H9 (cell line): ENCODE data around the gene MICB. TPM values are rescaled to one million over a fixed set of nuclear protein-coding genes. Genes with fewer than 3 reads are reported as not detected.

Source experiments
- DNase-seq: peaks from one replicate; pipeline ENCODE4 v3.0.0-alpha.2; 2017
- H2AFZ ChIP-seq: one replicate; pipeline ENCODE4 v1.6.1; 2013; ENCODE audit warnings: mild to moderate bottlenecking, low read length, control low read depth, moderate library complexity
- H2AK5ac ChIP-seq: 2 replicates; pipeline ENCODE4 v1.6.1; 2013; ENCODE audit warnings: low read length, control low read depth, mixed read lengths; ENCODE audit not compliant: insufficient read length
- H2BK120ac ChIP-seq: one replicate; pipeline ENCODE4 v1.6.1; 2013; ENCODE audit warnings: low read depth, mild to moderate bottlenecking, low read length, control low read depth, inconsistent platforms; ENCODE audit not compliant: poor library complexity, severe bottlenecking
- H2BK12ac ChIP-seq: 2 replicates; pipeline ENCODE4 v1.6.1; 2013; ENCODE audit warnings: low read length, control low read depth, mixed read lengths, low read depth; ENCODE audit not compliant: insufficient read length
- H2BK15ac ChIP-seq: 2 replicates; pipeline ENCODE4 v1.6.1; 2013; ENCODE audit warnings: low read depth, low read length, control low read depth
- H2BK20ac ChIP-seq: one replicate; pipeline ENCODE4 v1.6.1; 2013; ENCODE audit warnings: low read depth, mild to moderate bottlenecking, low read length, control low read depth, inconsistent platforms; ENCODE audit not compliant: poor library complexity, severe bottlenecking
- H2BK5ac ChIP-seq: 2 replicates; pipeline ENCODE4 v1.6.1; 2013; ENCODE audit warnings: low read length, control low read depth, mixed read lengths; ENCODE audit not compliant: insufficient read length
- H3K14ac ChIP-seq: 2 replicates; pipeline ENCODE4 v1.6.1; 2013; ENCODE audit warnings: low read length, control low read depth; ENCODE audit not compliant: insufficient read depth
- H3K18ac ChIP-seq: 2 replicates; pipeline ENCODE4 v1.6.1; 2013; ENCODE audit warnings: low read depth, mild to moderate bottlenecking, mixed read lengths, low read length, control low read depth; ENCODE audit not compliant: insufficient read length
- H3K23ac ChIP-seq: 2 replicates; pipeline ENCODE4 v1.6.1; 2013; ENCODE audit warnings: low read length, control low read depth, mixed read lengths, low read depth; ENCODE audit not compliant: insufficient read length
- H3K23me2 ChIP-seq: 2 replicates; pipeline ENCODE4 v1.6.1; 2013; ENCODE audit warnings: low read depth, mild to moderate bottlenecking, mixed read lengths, low read length, control low read depth; ENCODE audit not compliant: insufficient read length, poor library complexity, severe bottlenecking
- H3K27ac ChIP-seq: 2 replicates; pipeline ENCODE4 v1.5.1; 2013; ENCODE audit warnings: low read length, control low read depth, mixed read lengths, low read depth; ENCODE audit not compliant: insufficient read length
- H3K27me3 ChIP-seq: 2 replicates; pipeline ENCODE4 v1.6.1; 2013; ENCODE audit warnings: low read length, control low read depth, inconsistent platforms; ENCODE audit not compliant: insufficient read depth
- H3K4ac ChIP-seq: 2 replicates; pipeline ENCODE4 v1.6.1; 2013; ENCODE audit warnings: low read depth, mild to moderate bottlenecking, control low read depth, inconsistent platforms, low read length, moderate library complexity
- H3K4me1 ChIP-seq: 2 replicates; pipeline ENCODE4 v1.6.1; 2013; ENCODE audit warnings: low read length, control low read depth, inconsistent platforms; ENCODE audit not compliant: insufficient read depth
- H3K4me2 ChIP-seq: 2 replicates; pipeline ENCODE4 v1.6.1; 2013; ENCODE audit warnings: low read length, control low read depth, mixed read lengths; ENCODE audit not compliant: insufficient read length, insufficient read depth
- H3K56ac ChIP-seq: 2 replicates; pipeline ENCODE4 v1.6.1; 2013; ENCODE audit warnings: low read depth, mild to moderate bottlenecking, mixed read lengths, low read length, control low read depth; ENCODE audit not compliant: insufficient read length
- H3K79me1 ChIP-seq: 2 replicates; pipeline ENCODE4 v1.6.1; 2013; ENCODE audit warnings: low read depth, mild to moderate bottlenecking, moderate library complexity, low read length, control low read depth, inconsistent platforms; ENCODE audit not compliant: insufficient read depth, poor library complexity, severe bottlenecking
- H3K79me2 ChIP-seq: 2 replicates; pipeline ENCODE4 v1.6.1; 2013; ENCODE audit warnings: low read length, control low read depth, inconsistent platforms; ENCODE audit not compliant: insufficient read depth
- H3K9ac ChIP-seq: 2 replicates; pipeline ENCODE4 v1.6.1; 2013; ENCODE audit warnings: low read length, control low read depth, mixed read lengths; ENCODE audit not compliant: insufficient read length; ENCODE audit errors: extremely low read depth
- H3K9me3 ChIP-seq: one replicate; pipeline ENCODE4 v1.6.1; 2013; ENCODE audit warnings: low read depth, low read length, inconsistent platforms; ENCODE audit not compliant: control insufficient read depth
- H3T11ph ChIP-seq: one replicate; pipeline ENCODE4 v1.6.1; 2013; ENCODE audit warnings: mild to moderate bottlenecking, low read length, control low read depth, inconsistent platforms
- H4K20me1 ChIP-seq: one replicate; pipeline ENCODE4 v1.6.1; 2013; ENCODE audit not compliant: control insufficient read depth, insufficient read length, insufficient read depth
- H4K5ac ChIP-seq: 2 replicates; pipeline ENCODE4 v1.6.1; 2013; ENCODE audit warnings: low read depth, mild to moderate bottlenecking, mixed read lengths, low read length, control low read depth; ENCODE audit not compliant: insufficient read length
- H4K8ac ChIP-seq: replicated peaks from 2 replicates; pipeline ENCODE4 v1.6.1; 2013; ENCODE audit warnings: low read length, control low read depth, mixed read lengths, low read depth; ENCODE audit not compliant: insufficient read length
- H4K91ac ChIP-seq: 2 replicates; pipeline ENCODE4 v1.6.1; 2013; ENCODE audit warnings: low read depth, mild to moderate bottlenecking, moderate library complexity, mixed read lengths, low read length, control low read depth; ENCODE audit not compliant: insufficient read length
- H3K27ac Mint-ChIP-seq, 3 experiments: 2 replicates in 2 of 3; 3 replicates in 1 of 3; pipeline ENCODE4 v1.8.0; 2020 to 2021; ENCODE audit warnings: mixed read lengths in 3 of 3, mild to moderate bottlenecking in 1 of 3, moderate library complexity in 1 of 3
- H3K27me3 Mint-ChIP-seq: 2 replicates; pipeline ENCODE4 v1.8.0; 2021; ENCODE audit warnings: low read depth, mild to moderate bottlenecking, moderate library complexity, mixed read lengths
- H3K36me3 Mint-ChIP-seq, 3 experiments: 2 replicates in 2 of 3; 3 replicates in 1 of 3; pipeline ENCODE4 v1.8.0; 2020 to 2021; ENCODE audit warnings: low read depth in 3 of 3, mixed read lengths in 3 of 3; ENCODE audit not compliant: insufficient read depth in 1 of 3
- H3K4me1 Mint-ChIP-seq, 2 experiments: 2 replicates each; pipeline ENCODE4 v1.8.0; 2020; ENCODE audit warnings: mixed read lengths in 2 of 2
- H3K4me3 Mint-ChIP-seq, 2 experiments: 2 replicates in 1 of 2; 3 replicates in 1 of 2; pipeline ENCODE4 v1.8.0; 2020 to 2021; ENCODE audit warnings: mild to moderate bottlenecking in 2 of 2, mixed read lengths in 2 of 2, moderate library complexity in 1 of 2
- H3K9me3 Mint-ChIP-seq, 2 experiments: 2 replicates in 1 of 2; 3 replicates in 1 of 2; pipeline ENCODE4 v1.8.0; 2020; ENCODE audit warnings: mild to moderate bottlenecking in 2 of 2, mixed read lengths in 2 of 2, moderate library complexity in 1 of 2
- CTCF ChIP-seq: fragments of 200-600 bp; sonication (generic); conservative IDR thresholded peaks from 3 replicates; pipeline ENCODE4 v1.8.0; 2021; ENCODE audit warnings: antibody characterized with exemption, mild to moderate bottlenecking
- WGBS: extraction: QIAGEN DNeasy Blood & Tissue Kit; methylation state at CpG from one replicate; pipeline ENCODE4 v1.1.7; 2013; ENCODE audit warnings: missing lambda C conversion rate, low lambda C conversion rate, mixed read lengths; ENCODE audit not compliant: insufficient read length; ENCODE audit errors: extremely low coverage; 5-methylcytosine and 5-hydroxymethylcytosine counted together
- total RNA-seq: library from RNA; stranded (reverse); gene quantifications from 2 replicates; pipeline ENCODE4 v1.2.1, GENCODE V29; 2021

MICB gene
- total RNA-seq, 1 experiment from 2014 or later = 6.2 TPM

- H3K27ac ChIP-seq = no peak overlapping the region
- no peak overlapping the region for H3K4me3 Mint-ChIP-seq
- no peak overlapping the region for H2AK5ac ChIP-seq
Measured at GRCh38 chr6:31510007-31510406, 12.1 kb downstream of the MICB start.

More at GRCh38 chr6:31510007-31510406, 12.1 kb downstream of the MICB start:
- Histone ChIP-seq H4K8ac (no peak overlapping the region), H3K79me1 (no peaks in the 10 kb centered on the region), H2BK5ac (no peak overlapping the region), H3T11ph (no peak overlapping the region), H3K56ac (no peak overlapping the region), H4K5ac (no peak overlapping the region), H3K9me3 (no peaks in the 10 kb centered on the region), H2BK20ac (no peak overlapping the region), H4K91ac (no peak overlapping the region), H3K4ac (no peak overlapping the region), H3K27me3 (no peaks in the 10 kb centered on the region), H3K4me1 (no peaks in the 10 kb centered on the region), H3K79me2 (no peaks in the 10 kb centered on the region), H2BK15ac (no peak overlapping the region), H3K9ac (no peak overlapping the region), H2AFZ (no peak overlapping the region), H3K14ac (no peak overlapping the region), H3K18ac (no peak overlapping the region), H2BK12ac (no peak overlapping the region), H4K20me1 (no peaks in the 10 kb centered on the region), H3K4me2 (no peak overlapping the region), H3K23ac (no peak overlapping the region), H2BK120ac (no peak overlapping the region), H3K23me2 (no peaks in the 10 kb centered on the region)
- no peak overlapping the region; a peak in 1 of 7 replicates for H3K27ac Mint-ChIP-seq
- H3K4me1 Mint-ChIP-seq = peaks cover 0 to 5% of the 10 kb centered on the region in 2 experiments; a peak in 2 of 4 replicates
- no peak for TF ChIP-seq CTCF
- DNase-seq = no peak
- no CpG with 5 or more reads among the region's 4 CpGs for WGBS
- H3K27me3 Mint-ChIP-seq = no peaks in the 10 kb centered on the region
- peaks cover 0 to 2% of the 10 kb centered on the region in 2 experiments; a peak in 2 of 5 replicates for H3K9me3 Mint-ChIP-seq
- peaks cover 41 to 49% (median 49%) of the 10 kb centered on the region in 3 experiments for H3K36me3 Mint-ChIP-seq
